HG03575 (cell line): ENCODE results near the gene TAS1R2.
"Not testable (repeated sequence)": the region's sequence is repeated elsewhere in the genome, so short reads cannot be mapped to it uniquely, and the experiment has no call there.

Experiments
- ATAC-seq: cut with Tn5 transposase; IDR thresholded peaks from one replicate; pipeline ENCODE4 v1.9.1; 2021; ENCODE audit not compliant: unreplicated experiment, insufficient number of reproducible peaks, low FRiP score; ENCODE audit errors: extremely low read depth

TAS1R2 gene

DNA sequence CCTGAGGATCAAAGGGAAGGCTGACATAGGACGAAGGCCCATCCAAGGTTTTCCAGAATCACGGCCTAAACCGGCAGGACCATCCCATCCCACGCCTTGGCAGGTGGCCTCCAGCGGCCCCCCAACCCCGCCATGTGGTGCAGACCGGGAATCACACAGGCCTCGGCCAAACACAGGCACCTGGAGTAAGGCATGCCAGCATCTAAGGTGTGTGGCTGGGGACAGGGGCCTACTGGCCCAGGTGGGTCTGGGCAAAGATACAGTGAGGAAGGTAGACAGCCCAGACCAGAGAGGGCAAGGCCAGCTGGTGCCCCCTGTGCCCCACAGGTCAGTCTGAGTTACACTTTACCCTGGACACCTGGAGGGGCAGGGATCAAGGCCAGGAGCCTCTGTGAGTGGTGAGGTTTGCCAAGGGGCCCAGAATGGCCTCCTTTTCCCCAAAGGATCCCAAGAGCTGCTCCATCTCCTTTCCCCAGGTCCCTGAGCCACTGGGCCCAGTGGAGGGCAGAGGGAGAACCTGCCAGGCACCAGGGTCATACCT lies 12.7 kb upstream of the TAS1R2 start:
- ATAC-seq, result no peak

DNA sequence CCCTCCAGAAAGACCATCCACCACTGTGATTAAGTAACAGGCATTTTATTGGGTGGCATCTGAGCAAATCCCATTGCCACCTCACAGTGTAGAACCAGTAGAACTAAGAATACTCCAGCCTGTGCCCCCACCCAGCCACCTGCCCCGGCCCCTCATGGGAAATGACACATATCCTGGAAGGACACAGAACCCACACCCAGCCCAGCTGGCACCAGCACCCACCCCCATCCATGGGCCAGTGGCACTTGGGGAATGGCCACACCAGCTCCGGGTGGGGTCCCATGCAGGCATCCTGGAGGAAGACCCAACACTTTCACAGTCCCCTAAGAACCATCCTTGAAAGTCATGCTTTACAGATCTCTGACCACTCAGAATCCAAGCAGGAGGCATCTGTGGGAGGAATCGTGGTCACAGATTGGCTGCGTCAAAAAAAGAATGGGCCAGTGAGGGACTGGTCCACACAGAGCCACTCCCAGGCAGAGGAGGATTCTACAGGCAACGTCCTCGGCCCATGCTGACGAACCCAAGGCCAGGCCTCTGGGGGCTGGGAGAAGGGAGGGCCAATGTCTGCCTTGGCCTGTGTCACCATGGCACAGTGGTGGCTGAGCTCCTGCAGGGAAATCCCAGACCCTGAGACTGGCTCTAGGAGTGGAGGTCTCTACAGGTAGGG lies 12.1 kb upstream of the TAS1R2 start:
- ATAC-seq, result no peak

GRCh38 chr1:18870957-18871356 lies 11.5 kb upstream of the TAS1R2 start:
- ATAC-seq, result no peak

DNA sequence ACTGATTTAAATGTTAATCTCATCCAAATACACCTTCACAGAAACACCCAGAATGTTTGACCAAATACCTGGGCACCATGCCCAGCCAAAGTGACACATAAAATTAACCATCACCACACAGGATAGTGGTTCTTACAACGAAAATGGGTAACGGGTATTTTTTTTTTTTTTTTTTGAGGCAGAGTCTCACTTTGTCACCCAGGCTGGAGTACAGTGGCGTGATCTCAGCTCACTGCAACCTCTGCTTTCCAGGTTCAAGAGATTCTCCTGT lies 11.1 kb upstream of the TAS1R2 start:
- not testable (repeated sequence) for ATAC-seq

GRCh38 chr1:18869847-18870594 lies 10.6 kb upstream of the TAS1R2 start:
- ATAC-seq, result no peak

DNA sequence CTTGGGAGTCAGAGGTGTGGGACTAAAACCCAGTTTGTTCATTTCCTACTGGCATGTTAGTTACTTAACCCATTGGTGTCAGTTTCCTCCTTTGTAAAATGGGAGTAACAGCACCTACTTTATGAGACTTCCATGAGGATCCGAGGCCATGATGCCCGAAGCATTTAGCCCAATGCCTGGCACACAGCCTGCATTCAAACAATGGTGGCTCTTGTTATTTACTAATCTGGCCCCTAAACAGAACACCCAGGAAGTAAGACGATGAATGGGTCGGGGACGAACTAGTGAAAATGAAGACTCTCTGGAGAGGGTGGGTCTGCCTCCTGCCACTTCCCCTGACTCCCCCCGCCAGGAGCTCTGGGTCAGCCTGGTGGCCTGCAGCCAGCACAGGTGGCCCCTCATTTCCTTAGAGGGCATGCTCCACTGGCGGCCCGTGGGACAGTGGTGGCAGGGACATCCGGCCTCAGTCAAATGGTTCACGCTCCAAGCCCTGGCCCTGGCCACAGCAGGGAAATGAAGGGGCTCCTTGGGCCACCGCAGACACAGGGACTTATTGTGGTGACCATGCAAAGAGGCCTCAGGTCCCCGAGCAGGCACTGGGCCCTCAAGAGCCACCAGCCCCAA lies 9.5 kb upstream of the TAS1R2 start:
- ATAC-seq, result no peak

- ATAC-seq, result no peak
Measured at GRCh38 chr1:18868354-18868753, 8.9 kb upstream of the TAS1R2 start.

DNA sequence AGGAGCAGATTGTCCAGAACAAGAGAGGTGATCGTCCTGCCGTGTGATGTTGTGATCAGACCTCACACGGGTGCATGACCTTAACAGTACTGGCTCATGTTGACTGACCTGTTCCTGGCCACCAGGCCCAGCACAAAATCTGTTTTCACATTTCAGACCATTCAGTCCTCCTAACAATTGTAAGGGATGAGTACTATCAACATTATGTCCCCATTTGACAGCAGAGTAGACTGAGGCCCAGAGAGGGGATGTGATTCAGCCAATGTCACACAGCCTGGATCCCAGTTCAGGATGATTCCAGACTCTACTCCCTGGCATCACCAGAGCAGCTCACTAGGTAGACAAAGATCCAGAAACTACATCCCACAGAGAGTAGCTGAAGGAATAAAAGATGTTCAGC lies 7.4 kb upstream of the TAS1R2 start:
- no peak for ATAC-seq

- no peak for ATAC-seq
Measured at GRCh38 chr1:18866314-18866713, 6.9 kb upstream of the TAS1R2 start.

GRCh38 chr1:18865176-18865575 lies 5.7 kb upstream of the TAS1R2 start:
- no peak for ATAC-seq

GRCh38 chr1:18861590-18861989 lies 2.1 kb upstream of the TAS1R2 start:
- no peak for ATAC-seq

DNA sequence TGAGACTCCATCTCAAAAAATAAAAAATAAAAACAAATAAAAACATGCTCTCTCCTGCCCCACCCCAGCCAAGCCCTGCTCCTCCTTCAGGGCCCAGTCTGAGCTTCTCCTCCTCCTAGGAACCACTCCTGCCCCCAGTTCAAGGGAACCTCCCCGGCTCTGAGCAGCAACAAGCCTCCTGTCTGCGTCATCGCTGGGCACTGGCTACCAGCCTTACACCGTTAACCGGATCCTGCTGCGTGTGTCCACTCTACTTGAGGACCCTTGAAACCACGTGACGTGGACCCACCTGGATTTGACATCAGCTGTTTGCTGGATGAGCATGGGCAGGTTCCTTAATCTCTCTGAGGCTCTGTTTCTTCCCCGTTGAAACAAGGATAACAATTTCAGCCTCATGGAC lies 1.6 kb upstream of the TAS1R2 start:
- ATAC-seq, result no peak

DNA sequence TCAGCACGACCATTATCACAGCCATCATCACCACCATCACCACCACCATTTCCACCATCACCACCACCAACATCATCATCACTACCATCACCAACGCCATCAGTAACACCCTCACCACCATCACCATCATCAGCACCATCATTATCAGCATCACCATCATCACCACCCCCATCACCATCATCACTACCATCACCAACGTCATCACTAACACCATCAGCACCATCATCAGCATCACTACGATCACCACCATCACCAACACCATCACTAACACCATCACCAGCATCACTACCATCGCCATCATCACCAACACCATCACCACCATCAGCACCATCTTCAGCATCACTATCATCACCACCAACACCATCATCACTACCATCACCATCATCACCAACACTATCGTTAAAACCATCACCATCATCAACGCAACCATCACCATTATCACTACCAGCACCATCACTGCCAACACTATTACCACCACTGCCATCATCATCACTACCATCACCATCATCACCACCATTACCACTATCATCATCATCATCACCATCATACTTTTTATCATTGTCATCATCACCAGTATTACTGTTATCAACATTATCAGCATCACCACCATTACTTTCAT lies 1.3 kb downstream of the TAS1R2 start:
- no peak for ATAC-seq

- ATAC-seq, result no peak
Measured at GRCh38 chr1:18856435-18856834, 3.0 kb downstream of the TAS1R2 start.

- ATAC-seq, result no peak
Measured at GRCh38 chr1:18855573-18855972, 3.9 kb downstream of the TAS1R2 start.

GRCh38 chr1:18854331-18855025 lies 5.0 kb downstream of the TAS1R2 start:
- ATAC-seq, result no peak

DNA sequence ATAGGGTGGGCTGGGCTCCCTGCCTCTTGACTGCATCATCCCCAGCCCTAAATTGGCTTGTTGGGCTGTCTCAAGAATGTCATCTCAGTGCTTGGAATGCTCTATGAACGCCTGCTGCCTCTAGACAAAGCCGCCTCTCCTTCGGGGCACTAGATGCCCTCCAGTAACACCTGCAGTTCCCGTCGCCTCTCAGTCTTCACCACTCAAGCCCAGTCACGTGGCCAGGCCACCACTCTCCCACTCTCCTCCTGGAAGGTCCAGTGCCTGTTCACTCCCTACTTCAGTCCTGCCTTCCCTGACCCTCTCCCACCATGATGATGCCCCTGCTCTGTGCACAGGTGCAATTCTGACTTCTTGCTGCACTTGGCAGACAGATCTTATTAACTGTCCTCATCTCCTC lies 7.0 kb downstream of the TAS1R2 start:
- no peak for ATAC-seq

GRCh38 chr1:18849261-18849711 lies 10.2 kb downstream of the TAS1R2 start:
- ATAC-seq, result no peak

DNA sequence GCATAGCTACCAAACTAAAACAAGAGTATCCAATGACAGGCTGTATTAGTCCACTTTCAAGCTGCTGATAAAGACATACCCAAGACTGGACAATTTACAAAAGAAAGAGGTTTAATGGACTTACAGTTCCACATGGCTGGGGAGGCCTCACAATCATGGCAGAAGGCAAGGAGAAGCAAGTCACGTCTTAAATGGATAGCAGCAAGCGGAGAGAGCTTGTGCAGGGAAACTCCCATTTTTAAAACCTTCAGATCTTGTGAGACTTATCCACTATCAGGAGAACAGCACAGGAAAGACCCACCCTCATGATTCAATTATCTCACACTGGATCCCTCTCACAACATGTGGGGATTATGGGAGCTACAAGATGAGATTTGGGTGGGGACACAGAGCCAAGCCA lies 11.7 kb downstream of the TAS1R2 start:
- not testable (repeated sequence) for ATAC-seq
